ENCODE measurements around the gene NEBL. TPM values are rescaled to one million over a fixed set of nuclear protein-coding genes. Genes with fewer than 3 reads are reported as not detected.

NEBL gene
- total RNA-seq, 1 donor from 2014 or later, result 77.6 TPM

DNA sequence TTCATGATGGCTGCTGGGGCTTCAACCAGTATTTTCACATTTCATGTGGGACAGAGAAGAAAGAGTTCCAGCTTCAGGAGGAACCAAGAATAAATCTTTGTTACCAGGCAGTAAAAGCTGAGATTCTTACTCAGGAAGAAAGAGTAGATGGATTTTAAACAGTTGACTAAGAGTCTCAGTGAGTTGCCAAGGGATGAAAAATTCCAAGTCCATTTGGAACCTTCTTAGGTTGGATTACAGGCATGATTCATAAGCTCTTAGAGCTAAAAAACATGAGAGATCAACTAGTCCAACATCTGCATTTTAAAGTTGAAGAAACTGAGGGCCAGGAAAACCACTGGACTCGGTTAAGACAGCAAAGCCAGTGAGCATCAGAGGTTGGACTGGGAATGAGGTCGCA is 148.6 kb downstream of the NEBL start:
- Histone ChIP-seq H3K36me3 (peaks cover 3% of the 10 kb centered on the region), H3K27ac (no peak overlapping the region), H3K27me3 (no peaks in the 10 kb centered on the region), H3K9ac (no peak overlapping the region), H3K4me3 (no peak overlapping the region), H3K9me3 (ENCODE audit: low read depth) (peaks cover 6% of the 10 kb centered on the region), H3F3A (ENCODE audit: low read depth) (no peaks in the 10 kb centered on the region), H3K4me2 (no peak overlapping the region), H3K4me1 (no peaks in the 10 kb centered on the region), H4K20me1 (ENCODE audit: low read depth) (no peaks in the 10 kb centered on the region), H3K79me2 (ENCODE audit: low read depth) (no peaks in the 10 kb centered on the region), H2AFZ (replicated peaks) (no peak overlapping the region)
- H3K36me3 Mint-ChIP-seq, result no peaks in the 10 kb centered on the region
- peaks cover 21% of the 10 kb centered on the region for H3K9me3 Mint-ChIP-seq
- no peak overlapping the region for H3K27ac Mint-ChIP-seq
- peaks cover 2% of the 10 kb centered on the region for H3K4me1 Mint-ChIP-seq
- H3K4me3 Mint-ChIP-seq, result no peak overlapping the region
- H3K27me3 Mint-ChIP-seq (ENCODE audit: insufficient read depth, low read depth), result no peaks in the 10 kb centered on the region
- no peak for DNase-seq (ENCODE audit: low spot score)
- TF ChIP-seq EZH2phosphoT487 (IDR thresholded peaks at IDR 0.05), result no peak
- TF ChIP-seq EZH2 (IDR thresholded peaks at IDR 0.05), result no peak
- TF ChIP-seq, protein P1, sequence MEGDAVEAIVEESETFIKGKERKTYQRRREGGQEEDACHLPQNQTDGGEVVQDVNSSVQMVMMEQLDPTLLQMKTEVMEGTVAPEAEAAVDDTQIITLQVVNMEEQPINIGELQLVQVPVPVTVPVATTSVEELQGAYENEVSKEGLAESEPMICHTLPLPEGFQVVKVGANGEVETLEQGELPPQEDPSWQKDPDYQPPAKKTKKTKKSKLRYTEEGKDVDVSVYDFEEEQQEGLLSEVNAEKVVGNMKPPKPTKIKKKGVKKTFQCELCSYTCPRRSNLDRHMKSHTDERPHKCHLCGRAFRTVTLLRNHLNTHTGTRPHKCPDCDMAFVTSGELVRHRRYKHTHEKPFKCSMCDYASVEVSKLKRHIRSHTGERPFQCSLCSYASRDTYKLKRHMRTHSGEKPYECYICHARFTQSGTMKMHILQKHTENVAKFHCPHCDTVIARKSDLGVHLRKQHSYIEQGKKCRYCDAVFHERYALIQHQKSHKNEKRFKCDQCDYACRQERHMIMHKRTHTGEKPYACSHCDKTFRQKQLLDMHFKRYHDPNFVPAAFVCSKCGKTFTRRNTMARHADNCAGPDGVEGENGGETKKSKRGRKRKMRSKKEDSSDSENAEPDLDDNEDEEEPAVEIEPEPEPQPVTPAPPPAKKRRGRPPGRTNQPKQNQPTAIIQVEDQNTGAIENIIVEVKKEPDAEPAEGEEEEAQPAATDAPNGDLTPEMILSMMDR (IDR thresholded peaks at IDR 0.05), result no peak

DNA sequence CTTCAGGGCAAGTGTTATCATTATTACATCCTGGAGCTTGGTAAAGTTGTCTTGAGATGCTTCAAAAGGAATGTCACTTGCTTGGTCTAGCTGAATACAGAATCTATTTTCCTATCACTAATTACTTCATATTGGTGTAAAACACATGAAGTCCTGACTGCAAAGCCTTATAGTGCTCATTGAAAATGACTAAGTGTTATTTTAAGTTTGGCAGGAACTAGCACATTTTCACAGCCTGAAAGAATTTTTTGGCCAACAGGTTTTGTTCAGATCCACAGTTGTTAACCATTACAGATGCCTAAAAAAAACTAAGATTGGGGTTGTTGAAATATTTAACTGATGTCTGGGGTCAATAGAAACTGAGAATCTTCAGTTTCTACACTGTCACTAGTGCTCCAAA is 149.3 kb downstream of the NEBL start:
- H2AFZ ChIP-seq (replicated peaks), result no peak overlapping the region
- peaks cover 21% of the 10 kb centered on the region for H3K9me3 Mint-ChIP-seq
- no peak for DNase-seq (ENCODE audit: low spot score)
- no peak overlapping the region for H3K9ac ChIP-seq
- peaks cover 3% of the 10 kb centered on the region for H3K36me3 ChIP-seq
- no peak overlapping the region for H3K27ac ChIP-seq
- no peaks in the 10 kb centered on the region for H3K4me1 ChIP-seq
- no peak overlapping the region for H3K4me3 Mint-ChIP-seq
- no peak for TF ChIP-seq EZH2 (IDR thresholded peaks at IDR 0.05)
- H3K36me3 Mint-ChIP-seq, result no peaks in the 10 kb centered on the region
- no peak overlapping the region for H3K4me3 ChIP-seq
- no peaks in the 10 kb centered on the region for H3K79me2 ChIP-seq (ENCODE audit: low read depth)
- peaks cover 6% of the 10 kb centered on the region for H3K9me3 ChIP-seq (ENCODE audit: low read depth)
- no peaks in the 10 kb centered on the region for H3K27me3 ChIP-seq
- H3F3A ChIP-seq (ENCODE audit: low read depth), result no peaks in the 10 kb centered on the region
- H3K27me3 Mint-ChIP-seq (ENCODE audit: insufficient read depth, low read depth), result no peaks in the 10 kb centered on the region
- no peaks in the 10 kb centered on the region for H4K20me1 ChIP-seq (ENCODE audit: low read depth)
- peaks cover 2% of the 10 kb centered on the region for H3K4me1 Mint-ChIP-seq
- H3K4me2 ChIP-seq, result no peak overlapping the region
- H3K27ac Mint-ChIP-seq, result no peak overlapping the region

DNA sequence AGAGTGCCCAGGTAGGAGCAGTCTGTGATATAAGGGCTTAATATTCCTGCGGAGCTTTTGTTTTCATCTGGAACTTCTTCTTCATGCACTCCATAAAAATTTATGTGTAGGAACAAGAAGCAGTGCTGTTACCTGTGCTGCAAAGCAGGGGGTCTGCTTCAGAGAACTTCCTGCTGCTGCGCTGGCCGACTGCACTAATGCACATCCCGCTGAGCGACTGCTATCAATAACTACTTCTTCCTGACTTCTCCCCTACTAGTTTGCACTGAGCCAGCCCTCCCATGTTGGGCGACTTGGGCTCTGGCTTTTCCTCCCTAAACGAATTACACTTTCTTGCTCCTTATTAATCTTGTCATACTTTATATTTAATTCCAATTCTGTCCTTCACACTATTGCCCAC is 150.3 kb downstream of the NEBL start:
- no peaks in the 10 kb centered on the region for H3F3A ChIP-seq (ENCODE audit: low read depth)
- no peaks in the 10 kb centered on the region for H3K79me2 ChIP-seq (ENCODE audit: low read depth)
- Mint-ChIP-seq H3K4me3 (no peak overlapping the region), H3K27ac (no peak overlapping the region), H3K27me3 (ENCODE audit: insufficient read depth, low read depth) (no peaks in the 10 kb centered on the region), H3K4me1 (peaks cover 4% of the 10 kb centered on the region), H3K9me3 (peaks cover 21% of the 10 kb centered on the region), H3K36me3 (no peaks in the 10 kb centered on the region)
- no peak overlapping the region for H3K4me3 ChIP-seq
- peaks cover 6% of the 10 kb centered on the region for H3K9me3 ChIP-seq (ENCODE audit: low read depth)
- H3K27ac ChIP-seq, result no peak overlapping the region
- peaks cover 3% of the 10 kb centered on the region for H3K36me3 ChIP-seq
- no peaks in the 10 kb centered on the region for H3K27me3 ChIP-seq
- H4K20me1 ChIP-seq (ENCODE audit: low read depth), result no peaks in the 10 kb centered on the region
- H3K4me1 ChIP-seq, result no peaks in the 10 kb centered on the region
- H3K4me2 ChIP-seq, result no peak overlapping the region
- TF ChIP-seq EZH2 (IDR thresholded peaks at IDR 0.05), result no peak
- TF ChIP-seq, protein P1 (IDR thresholded peaks at IDR 0.05), result no peak
- TF ChIP-seq EZH2phosphoT487 (IDR thresholded peaks at IDR 0.05), result no peak
- no peak overlapping the region for H3K9ac ChIP-seq
- no peak for DNase-seq (ENCODE audit: low spot score)
- no peak overlapping the region for H2AFZ ChIP-seq (replicated peaks)

DNA sequence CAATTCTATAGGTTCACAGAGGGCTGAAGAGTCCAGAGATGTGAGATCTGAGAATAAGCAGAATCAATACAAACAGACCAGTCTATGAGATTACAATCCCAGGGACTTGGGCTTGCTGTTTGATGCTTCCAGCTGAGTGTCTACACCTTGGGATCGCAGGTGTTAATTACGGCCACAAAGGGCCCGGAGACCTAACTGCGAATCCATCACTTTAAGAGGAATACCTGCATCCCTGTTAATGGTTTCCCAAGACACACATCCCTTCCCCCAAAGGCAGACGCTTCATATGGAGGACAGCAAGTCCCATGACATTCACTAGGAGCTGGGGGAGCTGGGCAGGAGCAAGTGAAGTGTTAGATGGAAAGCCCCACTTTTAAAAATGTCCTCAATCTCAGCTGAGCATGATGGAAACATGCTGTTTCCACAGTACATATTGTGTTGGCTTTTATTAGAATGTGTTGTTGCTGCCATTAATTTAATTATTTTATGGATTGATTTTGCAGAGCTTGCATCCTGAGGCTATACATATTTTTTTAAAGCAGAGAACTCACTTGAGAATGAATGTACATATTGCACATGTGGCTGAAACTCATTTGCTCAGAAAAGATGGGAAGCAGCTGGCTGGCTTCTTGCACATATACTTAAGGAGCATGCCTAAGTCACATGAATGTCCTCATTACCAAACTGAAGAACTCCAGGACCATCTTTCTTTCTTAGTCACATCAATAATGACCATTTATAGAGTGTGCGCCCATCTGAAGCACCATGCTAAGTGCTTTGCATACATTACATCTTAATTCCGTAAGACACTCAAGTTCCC is 151.3 kb downstream of the NEBL start:
- H2AFZ ChIP-seq (replicated peaks), result no peak overlapping the region
- DNase-seq (ENCODE audit: low spot score), result no peak
- no peaks in the 10 kb centered on the region for H3K79me2 ChIP-seq (ENCODE audit: low read depth)
- H3K36me3 ChIP-seq, result peaks cover 3% of the 10 kb centered on the region
- no peak overlapping the region for H3K4me2 ChIP-seq
- H3K4me1 Mint-ChIP-seq, result peaks cover 7% of the 10 kb centered on the region
- no peaks in the 10 kb centered on the region for H3K27me3 ChIP-seq
- TF ChIP-seq, protein P1 (IDR thresholded peaks at IDR 0.05), result no peak
- no peak for TF ChIP-seq EZH2 (IDR thresholded peaks at IDR 0.05)
- TF ChIP-seq EZH2phosphoT487 (IDR thresholded peaks at IDR 0.05), result no peak
- H3K27ac ChIP-seq, result no peak overlapping the region
- no peak overlapping the region for H3K9ac ChIP-seq
- H3K36me3 Mint-ChIP-seq, result no peaks in the 10 kb centered on the region
- no peak overlapping the region for H3K27ac Mint-ChIP-seq
- peaks cover 15% of the 10 kb centered on the region for H3K9me3 Mint-ChIP-seq
- no peaks in the 10 kb centered on the region for H3F3A ChIP-seq (ENCODE audit: low read depth)
- H3K27me3 Mint-ChIP-seq (ENCODE audit: insufficient read depth, low read depth), result no peaks in the 10 kb centered on the region
- no peaks in the 10 kb centered on the region for H3K4me1 ChIP-seq
- no peak overlapping the region for H3K4me3 Mint-ChIP-seq
- peaks cover 4% of the 10 kb centered on the region for H3K9me3 ChIP-seq (ENCODE audit: low read depth)
- no peaks in the 10 kb centered on the region for H4K20me1 ChIP-seq (ENCODE audit: low read depth)
- no peak overlapping the region for H3K4me3 ChIP-seq
